RPMI8226 (cell line): ENCODE measurements around the gene KREMEN1.
"Not testable (repeated sequence)": the region's sequence is repeated elsewhere in the genome, so short reads cannot be mapped to it uniquely, and the experiment has no call there.

Experiments
- DNase-seq: peaks from one replicate; pipeline ENCODE4 v3.0.0-alpha.2; 2015

Gene KREMEN1

GRCh38 chr22:29072979-29073617 lies at the start of gene KREMEN1:
KREMEN1 (plus strand) TSS chr22:29073035; CDS start chr22:29073131, 96 bp downstream.
- no peak for DNase-seq

- no peak for DNase-seq
Measured at GRCh38 chr22:29023172-29023796, 49.6 kb upstream of the KREMEN1 start.

GRCh38 chr22:29026579-29026978 lies 46.3 kb upstream of the KREMEN1 start:
- DNase-seq, result no peak

GRCh38 chr22:29028468-29028867 lies 44.4 kb upstream of the KREMEN1 start:
- no peak for DNase-seq

- DNase-seq, result no peak
Measured at GRCh38 chr22:29029202-29030000, 43.4 kb upstream of the KREMEN1 start.

GRCh38 chr22:29030016-29030617 lies 42.7 kb upstream of the KREMEN1 start:
- no peak for DNase-seq

GRCh38 chr22:29030618-29031226 lies 42.1 kb upstream of the KREMEN1 start:
- no peak for DNase-seq

- DNase-seq, result no peak
Measured at GRCh38 chr22:29031227-29032011, 41.4 kb upstream of the KREMEN1 start.

- no peak for DNase-seq
Measured at GRCh38 chr22:29032014-29032475, 40.8 kb upstream of the KREMEN1 start.

- no peak for DNase-seq
Measured at GRCh38 chr22:29032584-29032983, 40.3 kb upstream of the KREMEN1 start.

GRCh38 chr22:29037340-29037932 lies 35.4 kb upstream of the KREMEN1 start:
- DNase-seq, result no peak

- DNase-seq, result no peak
Measured at GRCh38 chr22:29039148-29039547, 33.7 kb upstream of the KREMEN1 start.

GRCh38 chr22:29039684-29040083 lies 33.2 kb upstream of the KREMEN1 start:
- DNase-seq, result not testable (repeated sequence)

- DNase-seq, result peak; percentile 76
Measured at GRCh38 chr22:29040385-29041275, 32.2 kb upstream of the KREMEN1 start.

GRCh38 chr22:29041408-29041807 lies 31.4 kb upstream of the KREMEN1 start:
- no peak for DNase-seq

GRCh38 chr22:29043906-29044575 lies 28.8 kb upstream of the KREMEN1 start:
- DNase-seq, result no peak

GRCh38 chr22:29044657-29045176 lies 28.1 kb upstream of the KREMEN1 start:
- no peak for DNase-seq

- DNase-seq, result no peak
Measured at GRCh38 chr22:29048822-29049654, 23.8 kb upstream of the KREMEN1 start.
